ENCODE results near the gene SLC22A23.

GRCh38 chr6:3296537-3296936 lies 160.3 kb downstream of the SLC22A23 start:
- TF ChIP-seq, protein P1, sequence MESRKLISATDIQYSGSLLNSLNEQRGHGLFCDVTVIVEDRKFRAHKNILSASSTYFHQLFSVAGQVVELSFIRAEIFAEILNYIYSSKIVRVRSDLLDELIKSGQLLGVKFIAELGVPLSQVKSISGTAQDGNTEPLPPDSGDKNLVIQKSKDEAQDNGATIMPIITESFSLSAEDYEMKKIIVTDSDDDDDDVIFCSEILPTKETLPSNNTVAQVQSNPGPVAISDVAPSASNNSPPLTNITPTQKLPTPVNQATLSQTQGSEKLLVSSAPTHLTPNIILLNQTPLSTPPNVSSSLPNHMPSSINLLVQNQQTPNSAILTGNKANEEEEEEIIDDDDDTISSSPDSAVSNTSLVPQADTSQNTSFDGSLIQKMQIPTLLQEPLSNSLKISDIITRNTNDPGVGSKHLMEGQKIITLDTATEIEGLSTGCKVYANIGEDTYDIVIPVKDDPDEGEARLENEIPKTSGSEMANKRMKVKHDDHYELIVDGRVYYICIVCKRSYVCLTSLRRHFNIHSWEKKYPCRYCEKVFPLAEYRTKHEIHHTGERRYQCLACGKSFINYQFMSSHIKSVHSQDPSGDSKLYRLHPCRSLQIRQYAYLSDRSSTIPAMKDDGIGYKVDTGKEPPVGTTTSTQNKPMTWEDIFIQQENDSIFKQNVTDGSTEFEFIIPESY (IDR thresholded peaks at IDR 0.05), result no peak
- no peak for TF ChIP-seq GABPA (IDR thresholded peaks at IDR 0.05 in 1 of 2, conservative IDR thresholded peaks at IDR 0.05 in 1 of 2)
